ENCODE data around the gene CYP26C1.
A peak's percentile ranks its signal among the peaks of the same experiment; 100 is the strongest.

CYP26C1 gene

GRCh38 chr10:93072225-93072712 lies 11.7 kb downstream of the CYP26C1 start:
- H3K4me1 ChIP-seq (ENCODE audit: control insufficient read depth, insufficient read depth, low read length): no peaks in the 10 kb centered on the region; the same call in 1 of the 2 replicates
- H3K9me3 ChIP-seq (ENCODE audit: control insufficient read depth, insufficient read depth, low read depth, low read length): no peaks in the 10 kb centered on the region
- ChIA-PET POLR2A (no interaction called here), CTCF (interaction anchor here (0.6 to 3.0 kb wide), 3 partner anchors 187 to 1256 kb away, joined by 3 to 10 read pairs (median 3); no protein-coding TSS in a partner anchor)
- TF ChIP-seq ZNF837 (tag by site-specific recombination; IDR thresholded peaks at IDR 0.05): no peak
- TF ChIP-seq GLIS1 (tag by site-specific recombination; IDR thresholded peaks at IDR 0.05): no peak
- no peak for TF ChIP-seq ZIC2 (tag by site-specific recombination; IDR thresholded peaks at IDR 0.05)
- TF ChIP-seq SP3 (tag by site-specific recombination; IDR thresholded peaks at IDR 0.05): no peak
- TF ChIP-seq ZNF362 (tag by site-specific recombination; IDR thresholded peaks at IDR 0.05): no peak
- no peak overlapping the region for H3K27ac ChIP-seq (ENCODE audit: extremely low read depth, low read depth, low read length)
- no peaks in the 10 kb centered on the region for H3K36me3 ChIP-seq (ENCODE audit: control insufficient read depth in 2 of 2, insufficient read depth in 1 of 2, low read length in 2 of 2)
- H3K4me3 ChIP-seq (ENCODE audit: low read depth, low read length): no peak overlapping the region

GRCh38 chr10:93072713-93073538 lies 12.3 kb downstream of the CYP26C1 start:
- peak overlapping the region; percentile 52 for H3K4me3 ChIP-seq (ENCODE audit: low read depth, low read length)
- H3K36me3 ChIP-seq (ENCODE audit: control insufficient read depth in 2 of 2, insufficient read depth in 1 of 2, low read length in 2 of 2): no peaks in the 10 kb centered on the region
- POLR2A ChIA-PET: no interaction called here
- CTCF ChIA-PET: interaction anchor here (0.6 to 3.0 kb wide), 6 partner anchors 66 to 1257 kb away, joined by 3 to 10 read pairs (median 3); no protein-coding TSS in a partner anchor
- no peak overlapping the region for H3K27ac ChIP-seq (ENCODE audit: extremely low read depth, low read depth, low read length)
- no peaks in the 10 kb centered on the region for H3K9me3 ChIP-seq (ENCODE audit: control insufficient read depth, insufficient read depth, low read depth, low read length)
- no peaks in the 10 kb centered on the region; the same call in none of the 2 replicates for H3K4me1 ChIP-seq (ENCODE audit: control insufficient read depth, insufficient read depth, low read length)
- TF ChIP-seq TCF7L2 (IDR thresholded peaks at IDR 0.05; ENCODE audit: borderline replicate concordance, low read depth, low read length): no peak
- TF ChIP-seq ZNF2 (tag by site-specific recombination; IDR thresholded peaks at IDR 0.05): no peak
- TF ChIP-seq ATF2 (tag by site-specific recombination; IDR thresholded peaks at IDR 0.05; ENCODE audit: low read depth): no peak
- no peak for TF ChIP-seq ZFP3 (tag by site-specific recombination; IDR thresholded peaks at IDR 0.05; ENCODE audit: low read depth)
- no peak for TF ChIP-seq ZBTB11 (tag by site-specific recombination; conservative IDR thresholded peaks at IDR 0.05; ENCODE audit: low read depth)
- TF ChIP-seq ZNF16 (tag by site-specific recombination; IDR thresholded peaks at IDR 0.05; ENCODE audit: low read depth): no peak
- no peak for TF ChIP-seq WT1 (tag by site-specific recombination; IDR thresholded peaks at IDR 0.05)
- no peak for TF ChIP-seq SP7 (tag by site-specific recombination; IDR thresholded peaks at IDR 0.05)
- no peak for TF ChIP-seq ZNF530 (tag by site-specific recombination; IDR thresholded peaks at IDR 0.05; ENCODE audit: low read depth)
- no peak for TF ChIP-seq ZNF19 (tag by site-specific recombination; IDR thresholded peaks at IDR 0.05; ENCODE audit: low read depth)
- TF ChIP-seq PATZ1 (tag by site-specific recombination; IDR thresholded peaks at IDR 0.05): no peak
- no peak for TF ChIP-seq BCL6B (tag by site-specific recombination; IDR thresholded peaks at IDR 0.05)
- no peak for TF ChIP-seq ZNF791 (tag by site-specific recombination; IDR thresholded peaks at IDR 0.05)
- TF ChIP-seq ZNF155 (tag by site-specific recombination; IDR thresholded peaks at IDR 0.05): no peak
- no peak for TF ChIP-seq PRDM1 (tag by site-specific recombination; IDR thresholded peaks at IDR 0.05)
- no peak for TF ChIP-seq YY1 (tag by site-specific recombination; IDR thresholded peaks at IDR 0.05)
- no peak for TF ChIP-seq PRDM6 (tag by site-specific recombination; IDR thresholded peaks at IDR 0.05)
